Liver (tissue), 9 donors: Measurements from ENCODE around the gene GRID1. TPM values are rescaled to one million over a fixed set of nuclear protein-coding genes. Genes with fewer than 3 reads are reported as not detected.

ENCODE experiments used
- DNase-seq: peaks from one replicate; pipeline ENCODE4 v3.0.0-alpha.2; 2017; ENCODE audit warnings: low spot score
- H3K27ac ChIP-seq, 2 donors: one replicate each; pipeline ENCODE4 v1.7.0; 2013; ENCODE audit warnings: inconsistent platforms in 2 of 2, low read length in 2 of 2, control low read depth in 1 of 2, low read depth in 1 of 2, mild to moderate bottlenecking in 1 of 2
- H3K27me3 ChIP-seq, 4 donors: one replicate each; pipeline versions ENCODE4 v1.6.1 to v1.7.0; 2013; ENCODE audit warnings: low read length in 3 of 4, inconsistent platforms in 1 of 4, mild to moderate bottlenecking in 1 of 4, moderate library complexity in 1 of 4; ENCODE audit not compliant: control insufficient read depth in 4 of 4, insufficient read depth in 4 of 4
- H3K36me3 ChIP-seq, 4 donors: one replicate each; pipeline versions ENCODE4 v1.6.1 to v1.7.0; 2013; ENCODE audit warnings: low read length in 3 of 4, mild to moderate bottlenecking in 3 of 4, low read depth in 1 of 4, moderate library complexity in 1 of 4; ENCODE audit not compliant: control insufficient read depth in 4 of 4, insufficient read depth in 3 of 4
- H3K4me1 ChIP-seq, 4 donors: one replicate each; pipeline versions ENCODE4 v1.6.1 to v1.7.0; 2013; ENCODE audit warnings: low read length in 3 of 4, mild to moderate bottlenecking in 3 of 4, moderate library complexity in 1 of 4; ENCODE audit not compliant: control insufficient read depth in 4 of 4, insufficient read depth in 4 of 4
- H3K4me3 ChIP-seq, 3 donors: one replicate each; pipeline versions ENCODE4 v1.6.1 to v1.7.0; 2013; ENCODE audit warnings: low read length in 3 of 3, control low read depth in 1 of 3, low read depth in 1 of 3, mild to moderate bottlenecking in 1 of 3
- H3K9ac ChIP-seq, 2 donors: one replicate each; pipeline ENCODE4 v1.7.0; 2013; ENCODE audit warnings: low read length in 2 of 2, mild to moderate bottlenecking in 2 of 2, moderate library complexity in 2 of 2, control low read depth in 1 of 2, low read depth in 1 of 2
- H3K9me3 ChIP-seq, 4 donors: one replicate each; pipeline versions ENCODE4 v1.6.1 to v1.7.0; 2013; ENCODE audit warnings: low read length in 3 of 4; ENCODE audit not compliant: control insufficient read depth in 4 of 4
- ATF3 ChIP-seq: IDR thresholded peaks from 2 replicates; pipeline ENCODE4 v1.6.1; 2016; ENCODE audit warnings: antibody characterized with exemption
- CTCF ChIP-seq: fragments of 150-350 bp; IDR thresholded peaks from 2 replicates; pipeline ENCODE4 v1.5.1; 2017; ENCODE audit warnings: improper control_type of control experiment, low read depth, low read length; ENCODE audit not compliant: missing input control
- EGR1 ChIP-seq, 2 donors: IDR thresholded peaks; 2 replicates each; pipeline ENCODE4 v1.6.1; 2016 to 2018; ENCODE audit warnings: antibody characterized with exemption in 2 of 2, low read depth in 2 of 2
- FOXA1 ChIP-seq: IDR thresholded peaks from 2 replicates; pipeline ENCODE4 v1.6.1; 2016; ENCODE audit warnings: antibody characterized with exemption
- FOXA2 ChIP-seq: IDR thresholded peaks from 2 replicates; pipeline ENCODE4 v1.6.1; 2016; ENCODE audit warnings: antibody characterized with exemption
- GABPA ChIP-seq, 2 donors: IDR thresholded peaks in 1 of 2; conservative IDR thresholded peaks in 1 of 2; 2 replicates each; pipeline ENCODE4 v1.6.1; 2016; ENCODE audit warnings: antibody characterized with exemption in 2 of 2, mild to moderate bottlenecking in 1 of 2, moderate library complexity in 1 of 2
- JUND ChIP-seq, 2 donors: IDR thresholded peaks; 2 replicates each; pipeline ENCODE4 v1.6.1; 2016; ENCODE audit warnings: antibody characterized with exemption in 2 of 2
- MAX ChIP-seq: IDR thresholded peaks from 2 replicates; pipeline ENCODE4 v1.6.1; 2016; ENCODE audit warnings: antibody characterized with exemption
- RAD21 ChIP-seq, 2 donors: IDR thresholded peaks; 2 replicates each; pipeline ENCODE4 v1.6.1; 2016; ENCODE audit warnings: antibody characterized with exemption in 2 of 2, mild to moderate bottlenecking in 2 of 2
- REST ChIP-seq: IDR thresholded peaks from 2 replicates; pipeline ENCODE4 v1.6.1; 2016; ENCODE audit warnings: antibody characterized with exemption, mild to moderate bottlenecking
- RXRA ChIP-seq, 2 donors: IDR thresholded peaks; 2 replicates each; pipeline ENCODE4 v1.6.1; 2017 to 2018; ENCODE audit warnings: antibody characterized with exemption in 2 of 2, mild to moderate bottlenecking in 1 of 2
- SP1 ChIP-seq: IDR thresholded peaks from 2 replicates; pipeline ENCODE4 v1.6.1; 2018; ENCODE audit warnings: antibody characterized with exemption, mild to moderate bottlenecking
- WGBS: extraction: QIAGEN DNeasy Blood & Tissue Kit; methylation state at CpG from one replicate; pipeline ENCODE4 v1.1.7; 2013; 5-methylcytosine and 5-hydroxymethylcytosine counted together
- polyA plus RNA-seq, 2 donors: library from polyadenylated mRNA; stranded (reverse) in 1 of 2; unstranded in 1 of 2; fragments of 200-250 nt in 1 of 2; fragments of >200 nt in 1 of 2; fragmentation: Nextera tagmentation in 1 of 2; extraction: Ambion mirVana in 1 of 2; gene quantifications; one replicate each; pipeline versions ENCODE4 v1.2.1 to v1.2.3, GENCODE V29; 2013 to 2015
- total RNA-seq, 2 donors: library from RNA; depleted of rRNA; stranded (reverse); fragments of >200 nt; gene quantifications; one replicate each; pipeline ENCODE4 v1.2.3, GENCODE V29; 2014
- donor health status: healthy.
- donor health status: healthy.
- donor health status: healthy.
- donor health status: healthy.
- donor health status: healthy.

Gene GRID1
- total and polyA plus RNA-seq, 4 donors, result 0.09 to 0.17 (median 0.14) TPM; not detected in 1

- Histone ChIP-seq H3K4me1 (no peaks in the 10 kb centered on the region), H3K9me3 (no peaks in the 10 kb centered on the region), H3K27me3 (no peaks in the 10 kb centered on the region), H3K27ac (no peak overlapping the region), H3K4me3 (no peak overlapping the region), H3K36me3 (no peaks in the 10 kb centered on the region), H3K9ac (no peak overlapping the region)
- TF ChIP-seq ATF3 (no peak), FOXA1 (no peak), JUND (IDR thresholded peaks at IDR 0.05) (no peak), CTCF (no peak), FOXA2 (no peak), SP1 (no peak), RAD21 (IDR thresholded peaks at IDR 0.05) (no peak), RXRA (IDR thresholded peaks at IDR 0.05) (no peak), EGR1 (IDR thresholded peaks at IDR 0.05; ENCODE audit: low read depth in 2 of 2) (no peak), GABPA (IDR thresholded peaks at IDR 0.05 in 1 of 2, conservative IDR thresholded peaks at IDR 0.05 in 1 of 2) (no peak), MAX (no peak)
- no peak for DNase-seq
- 91% methylated on average over 4 of the region's 4 CpGs for WGBS
These were observed 540.2 kb downstream of the GRID1 start for GRCh38 chr10:85826377-85826776.

GRCh38 chr10:85811405-85811804, 555.2 kb downstream of the GRID1 start:
- Histone ChIP-seq H3K4me3 (no peak overlapping the region), H3K9me3 (peaks cover 0 to 4% (median 0%) of the 10 kb centered on the region in 4 donors), H3K27me3 (no peaks in the 10 kb centered on the region), H3K4me1 (no peaks in the 10 kb centered on the region), H3K36me3 (no peaks in the 10 kb centered on the region), H3K27ac (no peak overlapping the region), H3K9ac (no peak overlapping the region)
- 77% methylated on average over 2 of the region's 2 CpGs for WGBS
- TF ChIP-seq ATF3 (no peak), REST (no peak)
- DNase-seq, result no peak

GRCh38 chr10:85810674-85811073, 555.9 kb downstream of the GRID1 start:
- TF ChIP-seq EGR1 (IDR thresholded peaks at IDR 0.05; ENCODE audit: low read depth in 2 of 2), result no peak
- DNase-seq, result no peak
- H3K27ac ChIP-seq, result no peak overlapping the region
- peaks cover 0 to 4% (median 0%) of the 10 kb centered on the region in 4 donors for H3K9me3 ChIP-seq
- no peaks in the 10 kb centered on the region for H3K27me3 ChIP-seq
- no peak overlapping the region for H3K4me3 ChIP-seq
- no peak overlapping the region for H3K9ac ChIP-seq
- no peaks in the 10 kb centered on the region for H3K36me3 ChIP-seq
- WGBS, result 79% methylated on average over 1 of the region's 1 CpG
- no peaks in the 10 kb centered on the region for H3K4me1 ChIP-seq
